Gastrocnemius medialis (tissue), 4 donors: Measurements from ENCODE around the gene AQP12B.

ENCODE experiments used
- CTCF ChIP-seq, 5 experiments: fragments of 450-650 bp in 3 of 5; fragments of 200-600 bp in 2 of 5; sonication (generic) in 2 of 5; IDR thresholded peaks in 4 of 5; conservative IDR thresholded peaks in 1 of 5; 1 replicate in 4 of 5; 2 replicates in 1 of 5; pipeline ENCODE4 v1.5.1; 2016 to 2019; ENCODE audit warnings: antibody characterized with exemption in 5 of 5, mild to moderate bottlenecking in 3 of 5, moderate library complexity in 3 of 5
- POLR2A ChIP-seq, 2 donors: fragments of 450-650 bp; IDR thresholded peaks; one replicate each; pipeline ENCODE4 v1.6.1; 2017; ENCODE audit warnings: antibody characterized with exemption in 2 of 2, mild to moderate bottlenecking in 2 of 2, moderate library complexity in 2 of 2

GRCh38 chr2:240701736-240702639 lies 19.3 kb upstream of the AQP12B start:
- TF ChIP-seq CTCF (IDR thresholded peaks at IDR 0.05 in 4 of 5, conservative IDR thresholded peaks at IDR 0.05 in 1 of 5), result no peak
- TF ChIP-seq POLR2A (IDR thresholded peaks at IDR 0.05), result no peak
